ENCODE data around the gene MACIR.

Gene MACIR

DNA sequence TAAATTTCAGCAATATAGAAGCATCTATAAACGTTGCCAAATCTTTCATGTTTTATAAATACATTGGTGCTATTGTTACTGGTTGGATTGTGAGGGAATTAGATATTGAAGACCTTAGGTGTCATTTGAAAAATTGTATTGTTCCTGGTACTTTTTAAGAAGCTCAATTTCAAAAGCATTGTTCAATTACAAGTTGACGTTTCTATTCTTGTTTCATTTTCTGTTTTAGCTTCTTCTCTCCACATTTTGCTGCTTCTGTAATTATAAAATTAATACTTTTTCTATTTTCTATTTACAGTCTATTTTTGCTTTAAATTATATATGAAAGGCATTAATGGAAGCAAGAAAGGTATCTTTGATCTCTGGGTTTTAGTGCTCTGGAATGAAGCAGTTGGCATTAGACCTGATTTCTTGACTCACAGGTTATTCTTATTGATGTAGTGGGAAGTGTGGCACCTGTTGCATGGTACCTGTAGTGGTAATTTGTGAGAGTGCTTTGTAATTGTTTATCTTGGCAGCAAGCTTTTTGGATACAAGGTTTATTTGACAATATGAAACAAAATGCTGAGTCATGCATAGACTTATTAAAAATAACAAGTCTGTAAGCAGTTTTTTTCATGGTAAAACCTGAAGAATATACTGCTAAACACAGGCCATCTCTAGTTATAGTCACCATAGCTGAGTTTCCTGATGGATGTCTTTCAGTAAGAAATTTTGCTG, 13.2 kb downstream of the MACIR start:
- H3K4me3 ChIP-seq (ENCODE audit: low read depth, low read length) = no peak overlapping the region
- TF ChIP-seq CTCF (conservative IDR thresholded peaks at IDR 0.05; ENCODE audit: low read depth, low read length) = no peak
- peak; percentile 31 for DNase-seq (ENCODE audit: low read depth)

DNA sequence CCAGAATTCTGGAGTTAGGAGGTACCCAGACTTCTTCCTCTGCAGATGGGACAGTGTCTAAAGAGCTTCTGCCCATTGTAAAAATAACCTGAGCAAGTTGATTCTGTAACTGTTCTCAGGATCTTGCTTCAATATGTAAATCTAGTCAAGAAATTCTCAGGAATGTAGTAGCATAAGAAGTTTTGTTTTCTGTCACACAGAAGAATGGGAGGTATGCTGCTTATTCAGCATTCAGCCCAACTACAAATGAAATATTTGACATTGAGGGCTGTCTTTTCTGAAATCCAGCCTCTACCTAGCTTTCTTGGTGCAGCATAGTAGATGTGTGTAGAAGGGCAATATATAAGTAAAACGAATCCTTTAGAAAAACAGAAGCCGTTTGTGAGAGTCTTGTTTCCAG, 13.8 kb downstream of the MACIR start:
- TF ChIP-seq CTCF (conservative IDR thresholded peaks at IDR 0.05; ENCODE audit: low read depth, low read length) = no peak
- no peak overlapping the region for H3K4me3 ChIP-seq (ENCODE audit: low read depth, low read length)

DNA sequence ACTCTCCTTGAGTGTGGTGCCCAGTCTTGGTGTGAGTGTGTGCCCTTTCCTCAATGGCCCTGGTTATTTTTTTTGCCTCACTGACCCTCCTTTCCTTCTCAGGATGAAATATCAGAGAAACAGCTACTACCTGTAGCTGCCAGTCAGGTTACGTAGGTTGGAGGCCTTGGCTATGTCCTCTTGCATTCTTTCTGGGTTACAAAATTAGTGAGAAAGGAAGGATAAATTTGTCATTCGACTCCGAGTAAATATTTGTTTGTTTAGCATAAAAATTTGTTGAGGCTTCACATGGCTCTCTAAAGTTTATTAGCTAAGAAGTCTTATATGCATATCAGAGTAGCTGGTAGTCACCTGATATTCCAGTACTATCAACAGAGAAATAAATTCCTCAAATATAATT, 15.4 kb downstream of the MACIR start:
- DNase-seq (ENCODE audit: low read depth) = no peak
- no peak for TF ChIP-seq CTCF (conservative IDR thresholded peaks at IDR 0.05; ENCODE audit: low read depth, low read length)
- H3K4me3 ChIP-seq (ENCODE audit: low read depth, low read length) = no peak overlapping the region

More for the DNA sequence above, 13.8 kb downstream of the MACIR start:
- peak; percentile 63 for DNase-seq (ENCODE audit: low read depth)

DNA sequence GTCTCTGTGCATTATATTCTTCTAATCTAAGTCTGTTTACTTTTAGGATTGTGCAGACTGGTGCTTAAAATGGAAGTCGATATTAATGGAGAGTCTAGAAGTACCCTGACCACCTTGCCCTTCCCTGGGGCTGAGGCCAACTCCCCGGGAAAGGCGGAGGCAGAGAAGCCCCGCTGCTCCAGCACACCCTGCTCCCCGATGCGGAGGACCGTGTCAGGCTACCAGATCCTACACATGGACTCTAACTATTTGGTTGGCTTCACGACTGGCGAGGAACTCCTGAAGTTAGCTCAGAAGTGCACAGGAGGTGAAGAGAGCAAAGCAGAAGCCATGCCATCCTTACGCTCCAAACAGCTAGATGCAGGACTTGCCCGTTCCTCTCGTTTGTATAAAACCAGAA, 17.3 kb downstream of the MACIR start:
- no peak overlapping the region for H3K4me3 ChIP-seq (ENCODE audit: low read depth, low read length)
- no peak for TF ChIP-seq CTCF (conservative IDR thresholded peaks at IDR 0.05; ENCODE audit: low read depth, low read length)
- DNase-seq (ENCODE audit: low read depth) = no peak

- DNase-seq (ENCODE audit: low read depth) = no peak
- TF ChIP-seq CTCF (conservative IDR thresholded peaks at IDR 0.05; ENCODE audit: low read depth, low read length) = no peak
- H3K4me3 ChIP-seq (ENCODE audit: low read depth, low read length) = no peak overlapping the region
Observed at GRCh38 chr5:103280967-103281366, 22.4 kb downstream of the MACIR start.

DNA sequence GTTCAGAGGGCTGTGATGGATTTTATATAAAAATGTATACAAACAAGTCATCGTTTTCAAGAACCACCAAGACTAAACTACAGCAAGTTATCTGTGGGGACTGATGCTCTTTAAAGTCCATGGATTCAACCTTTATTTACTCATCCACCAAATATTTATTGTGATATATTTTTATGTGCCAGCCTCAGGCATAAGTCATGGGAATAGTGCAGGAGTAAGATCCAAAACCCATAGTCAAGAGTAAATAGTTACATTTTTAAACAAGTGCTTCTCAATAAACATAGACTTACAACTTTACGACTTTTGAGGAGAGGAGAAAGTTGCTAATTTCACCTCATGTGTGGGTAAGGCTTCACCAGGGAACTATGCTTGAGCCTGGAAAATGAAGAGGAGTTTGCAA, 24.6 kb downstream of the MACIR start:
- TF ChIP-seq CTCF (conservative IDR thresholded peaks at IDR 0.05; ENCODE audit: low read depth, low read length) = no peak
- DNase-seq (ENCODE audit: low read depth) = no peak
- no peak overlapping the region for H3K4me3 ChIP-seq (ENCODE audit: low read depth, low read length)

- DNase-seq (ENCODE audit: low read depth) = no peak
- no peak overlapping the region for H3K4me3 ChIP-seq (ENCODE audit: low read depth, low read length)
- TF ChIP-seq CTCF (conservative IDR thresholded peaks at IDR 0.05; ENCODE audit: low read depth, low read length) = no peak
Observed at GRCh38 chr5:103283869-103284268, 25.3 kb downstream of the MACIR start.
